Measurements from ENCODE around the gene UGT1A1. TPM values are rescaled to one million over a fixed set of nuclear protein-coding genes. Genes with fewer than 3 reads are reported as not detected.

The UGT1A1 gene
- total and polyA plus RNA-seq, 2 of the 13 experiments (the other 11 are each of a cell fraction or from before 2014, with no cell fraction given): 0.69 to 0.75 TPM

- Histone ChIP-seq H3K4me1 (ENCODE audit: insufficient read depth, low read length) (peaks cover 14% of the 10 kb centered on the region; the same call in 1 of the 2 replicates), H3K4me2 (ENCODE audit: low read depth, low read length) (no peak overlapping the region), H3K4me3 (replicated peaks in 1 of 3; ENCODE audit: insufficient read depth in 1 of 3, low read depth in 2 of 3, low read length in 3 of 3) (no peak overlapping the region), H3K36me3 (replicated peaks in 1 of 2; ENCODE audit: control insufficient read depth in 1 of 2, insufficient read depth in 2 of 2, low read length in 2 of 2) (no peaks in the 10 kb centered on the region), H3K9ac (ENCODE audit: insufficient read depth, low read depth, low read length) (no peak overlapping the region), H2AFZ (ENCODE audit: low read length) (no peak overlapping the region), H3K27ac (ENCODE audit: extremely low read length, insufficient read depth, low read length) (no peak overlapping the region), H3K79me2 (ENCODE audit: insufficient read depth, low read length) (no peaks in the 10 kb centered on the region), H4K20me1 (ENCODE audit: insufficient read depth, low read length) (no peaks in the 10 kb centered on the region), H3K27me3 (ENCODE audit: control insufficient read depth in 1 of 2, insufficient read depth in 2 of 2, low read length in 2 of 2) (peaks cover 5 to 63% of the 10 kb centered on the region in 2 experiments; a peak in 3 of 5 replicates), H3K9me3 (ENCODE audit: low read length) (no peaks in the 10 kb centered on the region)
- CTCF ChIA-PET (ENCODE audit: low intra/inter-chr PET ratio, low total read pairs): no interaction called here
- intact Hi-C loops (cut with micrococcal nuclease; ENCODE audit: unreplicated experiment): no loop called here
- POLR2A ChIA-PET: no interaction called here
- ATAC-seq: no peak
- 70% methylated on average over 9 of the region's 9 CpGs for WGBS (ENCODE audit: low lambda C conversion rate)
- BruUV-seq (replicated peaks): no TSS peak
- no peak for TF ChIP-seq ZNF580 (CRISPR knock-in tag; IDR thresholded peaks at IDR 0.05; ENCODE audit: borderline replicate concordance, low read depth)
- TF ChIP-seq, protein P1, sequence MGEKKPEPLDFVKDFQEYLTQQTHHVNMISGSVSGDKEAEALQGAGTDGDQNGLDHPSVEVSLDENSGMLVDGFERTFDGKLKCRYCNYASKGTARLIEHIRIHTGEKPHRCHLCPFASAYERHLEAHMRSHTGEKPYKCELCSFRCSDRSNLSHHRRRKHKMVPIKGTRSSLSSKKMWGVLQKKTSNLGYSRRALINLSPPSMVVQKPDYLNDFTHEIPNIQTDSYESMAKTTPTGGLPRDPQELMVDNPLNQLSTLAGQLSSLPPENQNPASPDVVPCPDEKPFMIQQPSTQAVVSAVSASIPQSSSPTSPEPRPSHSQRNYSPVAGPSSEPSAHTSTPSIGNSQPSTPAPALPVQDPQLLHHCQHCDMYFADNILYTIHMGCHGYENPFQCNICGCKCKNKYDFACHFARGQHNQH (CRISPR knock-in tag; IDR thresholded peaks at IDR 0.05): no peak
- no peak for TF ChIP-seq THAP9 (CRISPR knock-in tag; IDR thresholded peaks at IDR 0.05; ENCODE audit: borderline replicate concordance)
- no peak for TF ChIP-seq DMTF1 (CRISPR knock-in tag; IDR thresholded peaks at IDR 0.05)
- TF ChIP-seq ZNF770 (CRISPR knock-in tag; IDR thresholded peaks at IDR 0.05): no peak
- no peak for TF ChIP-seq HNF4A (CRISPR knock-in tag; IDR thresholded peaks at IDR 0.05)
- TF ChIP-seq, protein P2, sequence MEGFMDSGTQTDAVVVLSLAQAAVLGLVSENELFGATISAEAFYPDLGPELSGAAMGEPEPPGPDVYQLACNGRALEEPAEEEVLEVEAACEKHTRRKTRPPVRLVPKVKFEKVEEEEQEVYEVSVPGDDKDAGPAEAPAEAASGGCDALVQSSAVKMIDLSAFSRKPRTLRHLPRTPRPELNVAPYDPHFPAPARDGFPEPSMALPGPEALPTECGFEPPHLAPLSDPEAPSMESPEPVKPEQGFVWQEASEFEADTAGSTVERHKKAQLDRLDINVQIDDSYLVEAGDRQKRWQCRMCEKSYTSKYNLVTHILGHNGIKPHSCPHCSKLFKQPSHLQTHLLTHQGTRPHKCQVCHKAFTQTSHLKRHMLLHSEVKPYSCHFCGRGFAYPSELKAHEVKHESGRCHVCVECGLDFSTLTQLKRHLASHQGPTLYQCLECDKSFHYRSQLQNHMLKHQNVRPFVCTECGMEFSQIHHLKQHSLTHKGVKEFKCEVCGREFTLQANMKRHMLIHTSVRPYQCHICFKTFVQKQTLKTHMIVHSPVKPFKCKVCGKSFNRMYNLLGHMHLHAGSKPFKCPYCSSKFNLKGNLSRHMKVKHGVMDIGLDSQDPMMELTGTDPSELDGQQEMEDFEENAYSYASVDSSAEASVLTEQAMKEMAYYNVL (CRISPR knock-in tag; IDR thresholded peaks at IDR 0.05; ENCODE audit: borderline replicate concordance): no peak
- TF ChIP-seq ZNF589 (CRISPR knock-in tag; conservative IDR thresholded peaks at IDR 0.05): no peak
- no peak for TF ChIP-seq ZNF781 (CRISPR knock-in tag; IDR thresholded peaks at IDR 0.05; ENCODE audit: borderline replicate concordance, not compliant biosample characterization)
- no peak for TF ChIP-seq DR1 (CRISPR knock-in tag; IDR thresholded peaks at IDR 0.05)
- TF ChIP-seq, protein P3, sequence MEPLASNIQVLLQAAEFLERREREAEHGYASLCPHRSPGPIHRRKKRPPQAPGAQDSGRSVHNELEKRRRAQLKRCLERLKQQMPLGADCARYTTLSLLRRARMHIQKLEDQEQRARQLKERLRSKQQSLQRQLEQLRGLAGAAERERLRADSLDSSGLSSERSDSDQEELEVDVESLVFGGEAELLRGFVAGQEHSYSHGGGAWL (CRISPR knock-in tag; IDR thresholded peaks at IDR 0.05): no peak
- DNase-seq (ENCODE audit: low spot score): no peak
- FAIRE-seq: no peak
- in situ Hi-C loops (cut with HindIII; ENCODE audit: extremely low pct_ligation_motif_present, low pct_unique_long_range_greater_than_20kb): no loop called here
These were observed 36.2 kb downstream of the UGT1A1 start for GRCh38 chr2:233796254-233796653.
